KMS-11 (cell line): ENCODE measurements around the gene CPVL.

ENCODE experiments used
- H2AFZ ChIP-seq: fragments of 200-600 bp; sonication (generic); 2 replicates; pipeline ENCODE4 v1.6.1; 2016; ENCODE audit warnings: antibody characterized with exemption, mixed run types, low read depth
- H3K27ac ChIP-seq: fragments of 200-600 bp; sonication (generic); 2 replicates; pipeline ENCODE4 v1.6.1; 2016; ENCODE audit warnings: mild to moderate bottlenecking, mixed run types
- H3K27me3 ChIP-seq: fragments of 200-600 bp; sonication (generic); 2 replicates; pipeline ENCODE4 v1.6.1; 2017; ENCODE audit warnings: mild to moderate bottlenecking, low read depth, mixed run types, moderate library complexity; ENCODE audit not compliant: insufficient read depth
- H3K36me3 ChIP-seq: fragments of 200-600 bp; sonication (generic); 2 replicates; pipeline ENCODE4 v1.6.1; 2017; ENCODE audit warnings: mild to moderate bottlenecking, mixed run types; ENCODE audit not compliant: insufficient read depth
- H3K4me1 ChIP-seq: fragments of 200-600 bp; sonication (generic); 2 replicates; pipeline ENCODE4 v1.6.1; 2016; ENCODE audit warnings: mild to moderate bottlenecking, low read depth, mixed run types; ENCODE audit not compliant: poor library complexity, severe bottlenecking
- H3K4me2 ChIP-seq: fragments of 200-600 bp; sonication (generic); 2 replicates; pipeline ENCODE4 v1.7.0; 2016; ENCODE audit warnings: mild to moderate bottlenecking, mixed run types
- H3K4me3 ChIP-seq: fragments of 200-600 bp; sonication (generic); IDR thresholded peaks from 2 replicates; pipeline ENCODE4 v1.6.1; 2017; ENCODE audit warnings: low read depth, low read length, mixed read lengths; ENCODE audit not compliant: insufficient read depth
- H3K79me2 ChIP-seq: fragments of 200-600 bp; sonication (generic); 2 replicates; pipeline ENCODE4 v1.6.1; 2016; ENCODE audit warnings: low read depth, mixed run types; ENCODE audit not compliant: insufficient read depth
- H3K9ac ChIP-seq: fragments of 200-600 bp; sonication (generic); 2 replicates; pipeline ENCODE4 v1.6.1; 2016; ENCODE audit warnings: mild to moderate bottlenecking, mixed run types
- H4K20me1 ChIP-seq: fragments of 200-600 bp; sonication (generic); 2 replicates; pipeline ENCODE4 v1.6.1; 2016; ENCODE audit warnings: mild to moderate bottlenecking, mixed run types; ENCODE audit not compliant: insufficient read depth
- CTCF ChIP-seq: fragments of 200-600 bp; sonication (generic); conservative IDR thresholded peaks from 2 replicates; pipeline ENCODE4 v1.6.1; 2017; ENCODE audit warnings: low read depth, mild to moderate bottlenecking, antibody characterized with exemption, low read length, moderate library complexity, mixed read lengths

CPVL gene

GRCh38 chr7:29192811-29193210 is 46.5 kb upstream of the CPVL start:
- no peak overlapping the region for H3K27ac ChIP-seq
- TF ChIP-seq CTCF: no peak
- no peak overlapping the region for H3K9ac ChIP-seq
- H3K36me3 ChIP-seq: no peaks in the 10 kb centered on the region
- no peaks in the 10 kb centered on the region for H4K20me1 ChIP-seq
- H3K79me2 ChIP-seq: no peaks in the 10 kb centered on the region
- no peak overlapping the region for H3K4me3 ChIP-seq
- H2AFZ ChIP-seq: no peak overlapping the region
- no peak overlapping the region for H3K4me2 ChIP-seq
- peaks cover 26% of the 10 kb centered on the region for H3K4me1 ChIP-seq
- no peaks in the 10 kb centered on the region for H3K27me3 ChIP-seq

DNA sequence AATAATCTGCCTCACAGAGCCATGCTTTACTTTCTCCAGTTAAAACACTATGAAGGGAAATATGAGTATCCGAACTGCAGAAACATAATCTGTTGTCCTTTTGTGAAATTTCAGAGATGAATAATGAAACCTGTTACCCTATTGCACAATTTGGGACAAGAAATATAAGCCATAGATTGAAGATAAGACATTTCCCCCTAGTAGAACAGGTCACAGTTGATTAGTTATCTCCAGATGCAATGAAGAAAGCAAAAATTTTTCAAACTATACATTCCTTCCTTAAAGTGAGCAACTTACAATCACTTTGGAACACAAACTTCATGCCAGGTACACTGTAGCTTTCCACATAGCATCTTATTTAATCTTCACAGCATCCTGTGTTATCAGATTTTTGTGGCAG is 46.0 kb upstream of the CPVL start:
- no peak for TF ChIP-seq CTCF

GRCh38 chr7:29190349-29191045 is 44.2 kb upstream of the CPVL start:
- H3K79me2 ChIP-seq: no peaks in the 10 kb centered on the region
- H3K9ac ChIP-seq: no peak overlapping the region
- no peak for TF ChIP-seq CTCF
- H3K27ac ChIP-seq: no peak overlapping the region
- no peaks in the 10 kb centered on the region for H4K20me1 ChIP-seq
- H3K4me1 ChIP-seq: peaks cover 5% of the 10 kb centered on the region
- no peak overlapping the region for H3K4me3 ChIP-seq
- no peak overlapping the region for H3K4me2 ChIP-seq
- H3K27me3 ChIP-seq: no peaks in the 10 kb centered on the region
- no peak overlapping the region for H2AFZ ChIP-seq
- no peaks in the 10 kb centered on the region for H3K36me3 ChIP-seq

More for the DNA sequence above, 46.0 kb upstream of the CPVL start:
- H3K9ac ChIP-seq: no peak overlapping the region
- H3K27ac ChIP-seq: no peak overlapping the region
- H2AFZ ChIP-seq: no peak overlapping the region
- no peak overlapping the region for H3K4me3 ChIP-seq
- H3K27me3 ChIP-seq: no peaks in the 10 kb centered on the region
- H3K36me3 ChIP-seq: no peaks in the 10 kb centered on the region
- H3K79me2 ChIP-seq: no peaks in the 10 kb centered on the region
- H4K20me1 ChIP-seq: no peaks in the 10 kb centered on the region
- peaks cover 21% of the 10 kb centered on the region for H3K4me1 ChIP-seq
- H3K4me2 ChIP-seq: no peak overlapping the region

- TF ChIP-seq CTCF: peak; percentile 92
- Histone ChIP-seq H3K4me3 (no peak overlapping the region), H2AFZ (no peak overlapping the region), H3K9ac (no peak overlapping the region), H3K79me2 (no peaks in the 10 kb centered on the region), H4K20me1 (no peaks in the 10 kb centered on the region), H3K27ac (no peak overlapping the region), H3K4me1 (peaks cover 5% of the 10 kb centered on the region), H3K36me3 (no peaks in the 10 kb centered on the region), H3K27me3 (no peaks in the 10 kb centered on the region), H3K4me2 (no peak overlapping the region)
These were observed 43.4 kb upstream of the CPVL start for GRCh38 chr7:29189743-29190201.
